H1 (cell line): ENCODE data around the gene CDK5. TPM values are rescaled to one million over a fixed set of nuclear protein-coding genes. Genes with fewer than 3 reads are reported as not detected.

Experiments used
- CTCF ChIA-PET: fragments of 300-600 bp; sonication (Branson Sonifier 250); formaldehyde crosslinking; loops from one replicate; lab custom pipeline; 2021; ENCODE audit not compliant: partially characterized antibody; lab: Charles Lee
- POLR2A ChIA-PET: fragments of 300-600 bp; sonication (Branson Sonifier 250); formaldehyde crosslinking; loops from one replicate; lab custom pipeline; 2021; ENCODE audit warnings: inconsistent platforms; ENCODE audit not compliant: partially characterized antibody; lab: Charles Lee
- DNase-seq, 2 experiments: peaks; one replicate each; pipeline versions ENCODE4 v3.0.0 to v3.0.0-alpha.2; 2010 to 2022; ENCODE audit warnings: low spot score in 2 of 2, low read depth in 1 of 2, mixed read lengths in 1 of 2
- FAIRE-seq: peaks from 2 replicates; lab custom pipeline; 2011; peaks lifted over from hg19 to GRCh38; lab: Jason Lieb, UNC
- H2AFZ ChIP-seq: 2 replicates; pipeline ENCODE4 v1.8.1; 2012; ENCODE audit warnings: low read length, inconsistent platforms
- H2AK5ac ChIP-seq: 2 replicates; pipeline ENCODE4 v1.6.1; 2013; ENCODE audit warnings: low read depth, low read length
- H2BK120ac ChIP-seq: replicated peaks from 2 replicates; pipeline ENCODE3; 2013; ENCODE audit warnings: low read depth, low read length, inconsistent platforms
- H2BK12ac ChIP-seq: 2 replicates; pipeline ENCODE4 v1.6.1; 2013; ENCODE audit warnings: low read depth, low read length
- H2BK15ac ChIP-seq: 2 replicates; pipeline ENCODE4 v1.6.1; 2013; ENCODE audit warnings: low read length
- H2BK20ac ChIP-seq: 2 replicates; pipeline ENCODE4 v1.6.1; 2013; ENCODE audit warnings: low read length
- H2BK5ac ChIP-seq: 2 replicates; pipeline ENCODE4 v1.6.1; 2013; ENCODE audit warnings: low read depth, low read length
- H3K14ac ChIP-seq: 2 replicates; pipeline ENCODE4 v1.6.1; 2013; ENCODE audit warnings: inconsistent platforms; ENCODE audit not compliant: insufficient read length
- H3K18ac ChIP-seq: 2 replicates; pipeline ENCODE4 v1.6.1; 2013; ENCODE audit warnings: low read length; ENCODE audit errors: extremely low read depth
- H3K23ac ChIP-seq: 2 replicates; pipeline ENCODE4 v1.6.1; 2013; ENCODE audit warnings: inconsistent platforms; ENCODE audit not compliant: insufficient read length
- H3K23me2 ChIP-seq: 2 replicates; pipeline ENCODE4 v1.6.1; 2013; ENCODE audit warnings: low read depth, low read length
- H3K27ac ChIP-seq: 2 replicates; pipeline ENCODE4 v1.6.1; 2011; ENCODE audit warnings: low read depth, low read length, inconsistent platforms
- H3K27me3 ChIP-seq, 4 experiments: replicated peaks in 1 of 4; 1 replicate in 1 of 4; 2 replicates in 3 of 4; pipeline versions ENCODE4 v1.6.1 to v1.8.1; 2011 to 2013; ENCODE audit warnings: low read length in 3 of 4, mild to moderate bottlenecking in 3 of 4, inconsistent platforms in 2 of 4, mixed read lengths in 2 of 4, moderate library complexity in 1 of 4; ENCODE audit not compliant: control insufficient read depth in 3 of 4, insufficient read depth in 3 of 4; ENCODE audit errors: extremely low read depth in 1 of 4
- H3K36me3 ChIP-seq, 4 experiments: 2 replicates each; pipeline versions ENCODE4 v1.6.1 to v1.8.1; 2011 to 2013; ENCODE audit warnings: mild to moderate bottlenecking in 4 of 4, low read length in 3 of 4, moderate library complexity in 2 of 4, control low read depth in 1 of 4, inconsistent platforms in 1 of 4; ENCODE audit not compliant: insufficient read depth in 4 of 4, control insufficient read depth in 2 of 4
- H3K4ac ChIP-seq: replicated peaks from 2 replicates; pipeline ENCODE3; 2013; ENCODE audit warnings: low read length, low read depth, mixed read lengths, inconsistent platforms; ENCODE audit not compliant: insufficient read length
- H3K4me1 ChIP-seq, 4 experiments: replicated peaks in 1 of 4; 1 replicate in 1 of 4; 2 replicates in 3 of 4; pipeline versions ENCODE4 v1.6.1 to v1.8.1; 2011 to 2013; ENCODE audit warnings: low read length in 3 of 4, inconsistent platforms in 2 of 4, mixed read lengths in 1 of 4; ENCODE audit not compliant: insufficient read depth in 4 of 4, control insufficient read depth in 3 of 4
- H3K4me2 ChIP-seq, 2 experiments: 2 replicates each; pipeline versions ENCODE4 v1.6.1 to v1.8.1; 2011 to 2013; ENCODE audit warnings: low read depth in 2 of 2, low read length in 2 of 2, control low read depth in 1 of 2, inconsistent platforms in 1 of 2, mild to moderate bottlenecking in 1 of 2; ENCODE audit not compliant: insufficient read depth in 1 of 2
- H3K4me3 ChIP-seq, 4 experiments: fragments of 200-600, 300-600 bp in 1 of 4; sonication (generic), shearing (Covaris generic), sonication (Bioruptor Twin) in 1 of 4; 2 replicates each; pipeline versions ENCODE4 v1.5.1 to v1.8.1; 2011 to 2016; ENCODE audit warnings: low read length in 4 of 4, low read depth in 3 of 4, control low read depth in 2 of 4, inconsistent platforms in 2 of 4, mild to moderate bottlenecking in 2 of 4, mixed read lengths in 1 of 4, moderate library complexity in 1 of 4; ENCODE audit not compliant: insufficient read depth in 2 of 4; ENCODE audit errors: extremely low read depth in 1 of 4
- H3K56ac ChIP-seq: replicated peaks from 2 replicates; pipeline ENCODE3; 2013; ENCODE audit warnings: low read depth, mild to moderate bottlenecking, mixed read lengths, low read length, inconsistent platforms; ENCODE audit not compliant: insufficient read length
- H3K79me1 ChIP-seq: 2 replicates; pipeline ENCODE4 v1.6.1; 2013; ENCODE audit warnings: low read depth, low read length, control low read depth
- H3K79me2 ChIP-seq, 2 experiments: 2 replicates each; pipeline versions ENCODE4 v1.6.1 to v1.8.1; 2012 to 2013; ENCODE audit warnings: low read length in 2 of 2, mild to moderate bottlenecking in 2 of 2, inconsistent platforms in 1 of 2; ENCODE audit not compliant: insufficient read depth in 2 of 2, control insufficient read depth in 1 of 2
- H3K9ac ChIP-seq, 4 experiments: replicated peaks in 1 of 4; 1 replicate in 1 of 4; 2 replicates in 3 of 4; pipeline versions ENCODE4 v1.6.1 to v1.8.1; 2011 to 2013; ENCODE audit warnings: low read depth in 3 of 4, low read length in 3 of 4, control low read depth in 2 of 4, mild to moderate bottlenecking in 2 of 4, moderate library complexity in 2 of 4, inconsistent platforms in 1 of 4; ENCODE audit errors: extremely low read depth in 1 of 4
- H3K9me3 ChIP-seq, 2 experiments: 2 replicates each; pipeline versions ENCODE4 v1.6.1 to v1.8.1; 2012 to 2013; ENCODE audit warnings: mild to moderate bottlenecking in 2 of 2, moderate library complexity in 2 of 2, control low read depth in 1 of 2, inconsistent platforms in 1 of 2, low read depth in 1 of 2, low read length in 1 of 2, mixed read lengths in 1 of 2; ENCODE audit not compliant: insufficient read depth in 2 of 2
- H4K20me1 ChIP-seq, 2 experiments: replicated peaks in 1 of 2; 2 replicates each; pipeline versions ENCODE3 to v1.8.1; 2011 to 2013; ENCODE audit warnings: inconsistent platforms in 2 of 2, low read length in 2 of 2, mild to moderate bottlenecking in 1 of 2; ENCODE audit not compliant: insufficient read depth in 2 of 2, control insufficient read depth in 1 of 2
- H4K5ac ChIP-seq: 2 replicates; pipeline ENCODE4 v1.6.1; 2013; ENCODE audit warnings: low read length, low read depth, mixed read lengths, inconsistent platforms; ENCODE audit not compliant: insufficient read length
- H4K8ac ChIP-seq: 2 replicates; pipeline ENCODE4 v1.8.0; 2013; ENCODE audit warnings: mild to moderate bottlenecking, moderate library complexity, low read length, inconsistent platforms; ENCODE audit not compliant: insufficient read depth; ENCODE audit errors: extremely low read depth
- H4K91ac ChIP-seq: replicated peaks from 2 replicates; pipeline ENCODE3; 2013; ENCODE audit warnings: low read length, mixed read lengths, inconsistent platforms; ENCODE audit not compliant: insufficient read length
- EP300 ChIP-seq, 2 experiments: IDR thresholded peaks; 1 replicate in 1 of 2; 2 replicates in 1 of 2; pipeline ENCODE4 v1.6.1; 2011 to 2012; ENCODE audit warnings: low read depth in 2 of 2, low read length in 2 of 2, mild to moderate bottlenecking in 2 of 2, borderline replicate concordance in 1 of 2, inconsistent platforms in 1 of 2, moderate library complexity in 1 of 2
- RFX5 ChIP-seq: IDR thresholded peaks from 2 replicates; pipeline ENCODE4 v1.6.1; 2011; ENCODE audit warnings: low read depth, low read length, improper control_type of control experiment, borderline replicate concordance
- WGBS, 2 experiments: shearing (Covaris generic) in 1 of 2; methylation state at CpG; one replicate each; pipeline versions ENCODE4 v1.1.6 to v1.1.7; 2013 to 2015; ENCODE audit warnings: low lambda C conversion rate in 2 of 2, mixed read lengths in 2 of 2, inconsistent platforms in 1 of 2, low coverage in 1 of 2, missing lambda C conversion rate in 1 of 2; ENCODE audit not compliant: insufficient replicate concordance in 2 of 2, insufficient coverage in 1 of 2, insufficient read length in 1 of 2; ENCODE audit errors: extremely low coverage in 1 of 2, missing lambda C conversion rate in 1 of 2; 5-methylcytosine and 5-hydroxymethylcytosine counted together
- polyA plus RNA-seq, 7 experiments: library from polyadenylated mRNA; depleted of rRNA in 3 of 7; stranded (reverse) in 5 of 7; unstranded in 2 of 7; fragments of >200 nt in 5 of 7; fragments of 200-250 nt in 2 of 7; gene quantifications; 1 replicate in 5 of 7; 2 replicates in 1 of 7; 4 replicates in 1 of 7; pipeline versions ENCODE4 v1.2.1 to v1.2.3, GENCODE V29; 2011 to 2013; ENCODE audit warnings: missing spikeins in 2 of 7, mixed read lengths in 2 of 7
- total RNA-seq: library from RNA; stranded (reverse); fragmentation: NEBNext Ultra II Directional; extraction: Animal tissue kit (Norgen Biotek cat#: 25700); gene quantifications from 2 replicates; pipeline ENCODE4 v1.2.1, GENCODE V29; 2021

The CDK5 gene
- total and polyA plus RNA-seq, 2 of the 8 experiments (the other 6 are each of a cell fraction or from before 2014, with no cell fraction given) = 22.8 to 37.2 TPM

- Histone ChIP-seq H3K79me2 (peaks cover 0 to 10% of the 10 kb centered on the region in 2 experiments; a peak in 1 of 4 replicates), H2AK5ac (no peak overlapping the region), H3K36me3 (peaks cover 8 to 19% (median 18%) of the 10 kb centered on the region in 4 experiments), H3K79me1 (peaks cover 12% of the 10 kb centered on the region), H4K8ac (no peak overlapping the region; the same call in 1 of the 2 replicates), H3K4me1 (peaks cover 0 to 35% (median 24%) of the 10 kb centered on the region in 4 experiments; a peak in 6 of 7 replicates), H4K91ac (no peak overlapping the region), H2BK5ac (no peak overlapping the region), H3K18ac (no peak overlapping the region), H3K23ac (no peak overlapping the region), H3K4me3 (peak overlapping the region; percentile 79 to 94 (median 88); a peak in 7 of 8 replicates), H3K27me3 (peaks cover 0 to 7% (median 5%) of the 10 kb centered on the region in 4 experiments; a peak in 5 of 7 replicates), H4K20me1 (peaks cover 20 to 23% of the 10 kb centered on the region in 2 experiments), H2BK20ac (peak overlapping the region; percentile 32; the same call in 1 of the 2 replicates), H3K4ac (no peak overlapping the region), H2BK15ac (no peak overlapping the region), H3K9ac (peak overlapping the region in 1 of 4 experiments; percentile 89; a peak in 2 of 7 replicates), H3K56ac (no peak overlapping the region), H2AFZ (no peak overlapping the region), H3K27ac (no peak overlapping the region), H3K14ac (no peak overlapping the region), H3K23me2 (peaks cover 21% of the 10 kb centered on the region), H2BK12ac (no peak overlapping the region), H3K9me3 (no peaks in the 10 kb centered on the region), H2BK120ac (no peak overlapping the region), H4K5ac (no peak overlapping the region), H3K4me2 (peak overlapping the region; percentile 95 to 100)
- ChIA-PET CTCF (interaction anchor here (1.3 to 6.0 kb wide), 5 partner anchors 11 to 62 kb away, joined by 4 to 81 read pairs (median 42); no protein-coding TSS in a partner anchor), POLR2A (interaction anchor here (0.8 to 4.9 kb wide), 10 partner anchors 10 to 99 kb away, joined by 3 to 77 read pairs (median 6); partner anchors contain the start of gene CDK5)
- FAIRE-seq (no peak), DNase-seq (no peak)
- WGBS, 2 experiments = 82% methylated on average over 20 of the region's 27 CpGs; no CpG with 5 or more reads in 1 of the 2 experiments
- TF ChIP-seq EP300 (IDR thresholded peaks at IDR 0.05; ENCODE audit: borderline replicate concordance in 1 of 2, low read depth in 2 of 2, low read length in 2 of 2) = no peak
- no peak for TF ChIP-seq RFX5
Observed at GRCh38 chr7:151079199-151079910, 21.7 kb upstream of the CDK5 start.
